Measurements from ENCODE around the gene JMJD8. TPM values are rescaled to one million over a fixed set of nuclear protein-coding genes. Genes with fewer than 3 reads are reported as not detected.

Gene JMJD8
- total RNA-seq, 4 donors from 2014 or later = 53.7 to 70.7 (median 62.5) TPM

- intact Hi-C loops (cut with DNase I) = no loop called here
- peak overlapping the region; percentile 59 to 87 (median 72) for H3K4me3 ChIP-seq
- no peak for DNase-seq
- peaks cover 22 to 53% (median 24%) of the 10 kb centered on the region in 3 donors for H3K4me1 ChIP-seq
- no peaks in the 10 kb centered on the region for H3K9me3 ChIP-seq
- H3K27ac ChIP-seq = peak overlapping the region in 3 of 4 donors; percentile 80 to 90 (median 88)
- WGBS, 2 donors = 55% methylated on average over 13 of the region's 51 CpGs; no CpG with 5 or more reads in 1 of the 2 donors
- TF ChIP-seq CTCF (IDR thresholded peaks at IDR 0.05) (no peak), POLR2A (IDR thresholded peaks at IDR 0.05) (no peak)
- H3K36me3 ChIP-seq = no peaks in the 10 kb centered on the region
- H3K27me3 ChIP-seq = peaks cover 0 to 38% (median 1%) of the 10 kb centered on the region in 4 donors
Observed at GRCh38 chr16:721765-722540, 37.8 kb upstream of the JMJD8 start.

- intact Hi-C loops (cut with DNase I) = no loop called here
- Histone ChIP-seq H3K9me3 (no peaks in the 10 kb centered on the region), H3K27ac (peak within 1 kb of the TSS; percentile 78 to 90 (median 84)), H3K4me3 (peak within 1 kb of the TSS; percentile 59 to 87 (median 72)), H3K4me1 (peaks cover 22 to 53% (median 23%) of the 10 kb centered on the region in 3 donors), H3K27me3 (peaks cover 0 to 38% (median 3%) of the 10 kb centered on the region in 4 donors), H3K36me3 (no peaks in the 10 kb centered on the region)
- DNase-seq = no peak
- no CpG with 5 or more reads among the region's 106 CpGs for WGBS, 2 donors
- TF ChIP-seq CTCF (IDR thresholded peaks at IDR 0.05) (peak in 4 of 6 experiments; percentile 10 to 48 (median 24)), POLR2A (IDR thresholded peaks at IDR 0.05) (peak in 3 of 4 donors; percentile 42 to 71 (median 66))
Observed at GRCh38 chr16:720990-721764, 37.0 kb upstream of the JMJD8 start, which contains the start of gene ANTKMT. Gene ANTKMT (plus strand): TSS chr16:721146. CDS start chr16:721275, 129 bp downstream.

- Histone ChIP-seq H3K27me3 (peaks cover 0 to 38% (median 6%) of the 10 kb centered on the region in 4 donors), H3K9me3 (no peaks in the 10 kb centered on the region), H3K36me3 (no peaks in the 10 kb centered on the region), H3K27ac (peak overlapping the region; percentile 78 to 90 (median 84)), H3K4me1 (peaks cover 27 to 55% (median 30%) of the 10 kb centered on the region in 3 donors), H3K4me3 (peak overlapping the region; percentile 59 to 87 (median 72))
- 0% methylated on average over 2 of the region's 38 CpGs for WGBS, 2 donors
- TF ChIP-seq POLR2A (IDR thresholded peaks at IDR 0.05) (no peak), CTCF (IDR thresholded peaks at IDR 0.05) (no peak)
- no peak for DNase-seq
- intact Hi-C loops (cut with DNase I) = no loop called here
Observed at GRCh38 chr16:720447-720989, 36.4 kb upstream of the JMJD8 start.

GRCh38 chr16:719815-720446 is 35.8 kb upstream of the JMJD8 start:
- H3K27me3 ChIP-seq = peaks cover 0 to 36% (median 6%) of the 10 kb centered on the region in 4 donors
- peaks cover 27 to 60% (median 34%) of the 10 kb centered on the region in 3 donors for H3K4me1 ChIP-seq
- H3K36me3 ChIP-seq = no peaks in the 10 kb centered on the region
- WGBS, 2 donors = 8 to 27% methylated on average over 4 to 15 of the region's 16 CpGs
- peak overlapping the region; percentile 78 to 90 (median 84) for H3K27ac ChIP-seq
- intact Hi-C loops (cut with DNase I) = no loop called here
- no peaks in the 10 kb centered on the region for H3K9me3 ChIP-seq
- TF ChIP-seq CTCF (IDR thresholded peaks at IDR 0.05) (no peak), POLR2A (IDR thresholded peaks at IDR 0.05) (no peak)
- DNase-seq = no peak
- peak overlapping the region; percentile 59 to 87 (median 72) for H3K4me3 ChIP-seq

Data from esophagus squamous epithelium (tissue), 5 donors.